Hepatocyte (in vitro differentiated cells): Measurements from ENCODE around the gene FAM185A. TPM values are rescaled to one million over a fixed set of nuclear protein-coding genes. Genes with fewer than 3 reads are reported as not detected.
"Not testable (repeated sequence)": the region's sequence is repeated elsewhere in the genome, so short reads cannot be mapped to it uniquely, and the experiment has no call there.

Experiments used
- DNase-seq: peaks from one replicate; pipeline ENCODE4 v3.0.0-alpha.2; 2016; ENCODE audit warnings: low spot score
- H2AFZ ChIP-seq: fragments of 200-600 bp; sonication (generic); 2 replicates; pipeline ENCODE4 v1.6.0; 2016; ENCODE audit warnings: antibody characterized with exemption, mild to moderate bottlenecking
- H3K27ac ChIP-seq: fragments of 200-600 bp; sonication (generic); 2 replicates; pipeline ENCODE4 v1.5.1; 2016; ENCODE audit warnings: mild to moderate bottlenecking
- H3K27me3 ChIP-seq: fragments of 200-600 bp; sonication (generic); 2 replicates; pipeline ENCODE4 v1.6.1; 2016
- H3K36me3 ChIP-seq: fragments of 200-600 bp; sonication (generic); replicated peaks from 2 replicates; pipeline ENCODE4 v1.5.1; 2016; ENCODE audit warnings: low read depth; ENCODE audit not compliant: insufficient read depth
- H3K4me1 ChIP-seq: fragments of 200-600 bp; sonication (generic); 2 replicates; pipeline ENCODE4 v1.5.1; 2016; ENCODE audit warnings: mild to moderate bottlenecking, moderate library complexity; ENCODE audit not compliant: insufficient read depth
- H3K4me2 ChIP-seq: fragments of 200-600 bp; sonication (generic); 2 replicates; pipeline ENCODE4 v1.6.0; 2016
- H3K4me3 ChIP-seq: fragments of 200-600 bp; sonication (generic); 2 replicates; pipeline ENCODE4 v1.5.1; 2016; ENCODE audit warnings: mild to moderate bottlenecking
- H3K79me2 ChIP-seq: fragments of 200-600 bp; sonication (generic); 2 replicates; pipeline ENCODE4 v1.6.0; 2017; ENCODE audit warnings: mild to moderate bottlenecking
- H3K9me2 ChIP-seq: fragments of 200-600 bp; sonication (generic); replicated peaks from 2 replicates; pipeline ENCODE4 v1.6.0; 2017; ENCODE audit warnings: mild to moderate bottlenecking; ENCODE audit not compliant: insufficient read depth
- H3K9me3 ChIP-seq: fragments of 200-600 bp; sonication (generic); 2 replicates; pipeline ENCODE4 v1.5.1; 2016; ENCODE audit warnings: low read depth, mild to moderate bottlenecking
- H4K20me1 ChIP-seq: fragments of 200-600 bp; sonication (generic); 2 replicates; pipeline ENCODE4 v1.6.0; 2016; ENCODE audit warnings: mild to moderate bottlenecking; ENCODE audit not compliant: insufficient read depth, poor library complexity, severe bottlenecking
- WGBS: methylation state at CpG from one replicate; pipeline ENCODE4 v1.1.6; 2016; ENCODE audit warnings: low lambda C conversion rate; ENCODE audit errors: missing lambda C conversion rate; 5-methylcytosine and 5-hydroxymethylcytosine counted together
- polyA plus RNA-seq: library from polyadenylated mRNA; unstranded; fragments of >200 nt; fragmentation: Nextera tagmentation; extraction: Ambion mirVana; gene quantifications from 2 replicates; pipeline ENCODE4 v1.2.1, GENCODE V29; 2016
- total RNA-seq: library from RNA; depleted of rRNA; stranded (reverse); fragments of >200 nt; gene quantifications from 2 replicates; pipeline ENCODE4 v1.2.3, GENCODE V29; 2014

FAM185A gene
- 9.2 and 16.0 TPM in 2 replicates for total RNA-seq
- polyA plus RNA-seq = 4.8 and 6.3 TPM in 2 replicates

- Histone ChIP-seq H3K4me2 (peak within 1 kb of the TSS; percentile 69), H3K79me2 (peaks cover 16% of the 10 kb centered on the region), H3K4me3 (peak within 1 kb of the TSS; percentile 32), H2AFZ (peak within 1 kb of the TSS; percentile 49), H3K27ac (peak within 1 kb of the TSS; percentile 55)
- H3K4me1 ChIP-seq, H3K9me3 ChIP-seq, H3K9me2 ChIP-seq, H3K27me3 ChIP-seq, H3K36me3 ChIP-seq, H4K20me1 ChIP-seq: not testable (repeated sequence)
- WGBS = 1% methylated on average over 46 of the region's 47 CpGs
- peak; percentile 99 for DNase-seq
Measured at GRCh38 chr7:102748605-102749444, at the start of gene FAM185A. Gene FAM185A (plus strand): TSS chr7:102748999. CDS start chr7:102749208, 209 bp downstream.

- WGBS = 50% methylated on average over 5 of the region's 5 CpGs
Measured at GRCh38 chr7:102713011-102713690, 35.6 kb upstream of the FAM185A start.

GRCh38 chr7:102713691-102714080 is 35.1 kb upstream of the FAM185A start:
- not testable (repeated sequence) for H3K4me2 ChIP-seq, H3K27ac ChIP-seq, H3K4me1 ChIP-seq, H3K4me3 ChIP-seq, H3K36me3 ChIP-seq, H3K9me2 ChIP-seq, H3K79me2 ChIP-seq, H3K9me3 ChIP-seq, H4K20me1 ChIP-seq, H3K27me3 ChIP-seq, DNase-seq, H2AFZ ChIP-seq
- no CpG with 5 or more reads among the region's 1 CpG for WGBS

More at GRCh38 chr7:102713011-102713690, 35.6 kb upstream of the FAM185A start:
- not testable (repeated sequence) for H3K9me2 ChIP-seq, H3K4me3 ChIP-seq, H3K27me3 ChIP-seq, H3K36me3 ChIP-seq, H2AFZ ChIP-seq, H3K4me1 ChIP-seq, H3K27ac ChIP-seq, DNase-seq, H3K79me2 ChIP-seq, H3K4me2 ChIP-seq, H3K9me3 ChIP-seq, H4K20me1 ChIP-seq

- not testable (repeated sequence) for H3K36me3 ChIP-seq, H3K27ac ChIP-seq, H3K4me2 ChIP-seq, H2AFZ ChIP-seq, H3K79me2 ChIP-seq, H3K9me3 ChIP-seq, H3K4me1 ChIP-seq, H3K27me3 ChIP-seq, H3K4me3 ChIP-seq, H3K9me2 ChIP-seq, DNase-seq, H4K20me1 ChIP-seq
- WGBS = 69% methylated on average over 4 of the region's 6 CpGs
Measured at GRCh38 chr7:102714774-102715522, 33.9 kb upstream of the FAM185A start.

GRCh38 chr7:102715718-102716117 is 33.1 kb upstream of the FAM185A start:
- not testable (repeated sequence) for DNase-seq, H3K27me3 ChIP-seq, H3K4me3 ChIP-seq, H3K4me2 ChIP-seq, H3K79me2 ChIP-seq, H3K4me1 ChIP-seq, H4K20me1 ChIP-seq, H3K27ac ChIP-seq, H3K36me3 ChIP-seq, H3K9me2 ChIP-seq, H2AFZ ChIP-seq, H3K9me3 ChIP-seq
- WGBS = 75% methylated on average over 2 of the region's 3 CpGs

- H4K20me1 ChIP-seq, H3K36me3 ChIP-seq, H3K79me2 ChIP-seq, H3K27ac ChIP-seq, H3K9me3 ChIP-seq, DNase-seq, H3K27me3 ChIP-seq, H2AFZ ChIP-seq, H3K4me3 ChIP-seq, H3K9me2 ChIP-seq, H3K4me1 ChIP-seq, H3K4me2 ChIP-seq: not testable (repeated sequence)
Measured at GRCh38 chr7:102718491-102718890, 30.3 kb upstream of the FAM185A start.

GRCh38 chr7:102726170-102726569 is 22.6 kb upstream of the FAM185A start:
- not testable (repeated sequence) for H2AFZ ChIP-seq, H3K4me2 ChIP-seq

GRCh38 chr7:102729670-102730069 is 19.1 kb upstream of the FAM185A start:
- H3K9me3 ChIP-seq = not testable (repeated sequence)
- 78% methylated on average over 2 of the region's 2 CpGs for WGBS

More at GRCh38 chr7:102726170-102726569, 22.6 kb upstream of the FAM185A start:
- H4K20me1 ChIP-seq, H3K9me3 ChIP-seq, H3K27me3 ChIP-seq, H3K36me3 ChIP-seq, DNase-seq, H3K4me1 ChIP-seq, H3K27ac ChIP-seq, H3K9me2 ChIP-seq, H3K79me2 ChIP-seq, H3K4me3 ChIP-seq: not testable (repeated sequence)
- 92% methylated on average over 5 of the region's 5 CpGs for WGBS

More at GRCh38 chr7:102729670-102730069, 19.1 kb upstream of the FAM185A start:
- not testable (repeated sequence) for H2AFZ ChIP-seq, H3K27me3 ChIP-seq, H3K27ac ChIP-seq, H3K4me3 ChIP-seq, H3K9me2 ChIP-seq, H3K4me1 ChIP-seq, H3K36me3 ChIP-seq, H3K4me2 ChIP-seq, DNase-seq, H3K79me2 ChIP-seq, H4K20me1 ChIP-seq
